ENCODE results near the gene IRX5.
A peak's percentile ranks its signal among the peaks of the same experiment; 100 is the strongest.

Gene IRX5

DNA sequence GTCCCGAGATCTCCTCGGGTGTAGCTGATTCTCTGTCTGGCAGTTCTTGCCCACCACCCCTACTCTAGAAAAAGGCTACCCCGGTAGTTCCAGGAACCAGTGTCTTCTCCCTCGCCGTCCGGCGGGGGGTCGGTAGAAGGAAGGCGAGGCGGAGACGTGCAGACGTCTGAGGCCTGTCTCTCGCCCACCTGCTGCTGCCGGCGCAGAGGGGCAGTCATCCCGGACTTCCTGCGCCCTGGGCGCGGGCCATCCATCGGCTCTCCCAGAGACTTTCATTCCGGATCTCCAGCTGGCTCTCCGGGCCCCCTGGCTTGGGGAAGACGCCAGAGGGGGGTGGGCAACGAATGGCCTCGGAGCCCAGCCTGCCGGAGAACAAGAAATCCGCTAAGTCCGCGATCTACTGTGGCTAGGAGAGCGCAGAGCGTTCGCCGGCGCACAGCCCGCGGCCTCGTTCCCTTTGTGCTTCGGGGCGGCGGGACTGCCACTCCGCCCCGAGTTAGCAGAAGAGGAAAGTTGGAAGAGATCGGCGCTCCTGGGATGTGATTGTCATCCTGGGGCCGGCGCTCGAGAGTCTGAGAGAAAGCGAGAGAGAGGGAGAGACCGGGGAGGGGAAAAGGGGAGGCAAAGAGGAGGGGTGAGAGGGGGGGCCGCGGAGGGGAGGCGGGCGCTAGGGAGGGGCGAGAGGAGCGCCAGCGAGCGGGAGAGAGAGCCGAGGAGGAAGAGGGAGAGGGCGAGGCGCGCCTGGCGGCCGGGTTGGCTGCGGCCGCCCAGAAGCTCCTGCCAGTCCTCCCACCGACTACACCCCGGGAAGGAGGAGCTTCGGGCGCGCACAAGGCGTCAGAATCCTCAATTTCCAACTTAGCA, at the start of gene IRX5:
Gene IRX5, plus strand, starts transcription at position 861 of the 864 bp plus-strand sequence. CDS start 334 bp downstream, outside the sequence.
- peak; percentile 94 for DNase-seq

DNA sequence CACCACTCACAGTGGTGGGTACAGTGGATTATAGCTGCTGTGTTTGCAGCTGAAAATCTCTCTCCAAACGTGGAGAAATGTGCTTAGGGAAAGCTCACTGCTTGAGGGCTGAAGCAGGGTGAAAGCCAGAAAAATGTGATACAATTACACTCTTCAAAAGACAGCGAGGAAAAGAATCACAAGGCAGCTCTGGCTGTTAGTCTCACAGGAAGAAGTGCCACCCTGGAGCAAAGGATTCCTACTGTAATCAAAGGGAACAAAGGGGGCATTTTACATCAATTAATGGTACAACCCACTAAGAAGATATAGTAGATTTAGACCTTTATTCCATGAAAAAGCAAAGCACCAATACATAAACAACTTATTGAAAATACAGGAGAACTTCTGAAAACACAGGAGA, 48.1 kb upstream of the IRX5 start:
- no peak for DNase-seq

DNA sequence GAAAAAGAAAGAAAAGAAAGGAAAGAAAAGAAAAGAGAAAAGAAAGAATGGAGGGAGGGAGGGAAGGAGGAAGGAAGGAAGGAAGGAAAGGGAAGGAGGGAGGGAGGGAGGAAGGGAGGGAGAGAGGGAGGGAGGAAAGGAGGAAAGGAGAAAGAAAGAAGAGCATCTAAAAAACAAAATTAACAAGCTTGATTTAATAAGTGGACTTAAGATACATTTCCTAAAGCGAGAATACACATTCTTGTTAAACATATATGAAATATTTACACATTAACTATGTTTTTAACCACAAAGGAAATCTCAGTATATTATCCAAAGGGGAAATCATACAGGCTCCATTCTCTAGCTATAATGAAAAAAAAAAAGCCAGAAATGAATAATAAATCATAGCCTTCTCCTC, 47.3 kb upstream of the IRX5 start:
- DNase-seq, result no peak

DNA sequence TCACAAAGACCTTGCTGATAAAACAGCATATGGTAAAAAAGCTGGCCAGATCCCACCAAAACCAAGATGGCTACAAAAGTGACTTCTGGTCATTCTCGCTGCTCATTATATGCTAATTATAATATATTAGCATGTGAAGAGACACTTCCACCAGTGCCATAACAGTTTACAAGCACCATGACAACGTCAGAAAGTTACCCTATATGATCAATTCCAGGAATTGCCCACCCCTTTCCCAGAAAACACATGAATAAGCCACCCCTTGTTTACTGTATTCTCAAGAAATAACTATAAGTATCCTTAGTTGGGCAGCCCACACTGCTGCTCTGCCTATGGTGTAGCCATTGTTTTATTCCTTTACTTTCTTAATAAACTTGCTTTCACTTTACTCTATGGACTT, 44.6 kb upstream of the IRX5 start:
- DNase-seq, result no peak

DNA sequence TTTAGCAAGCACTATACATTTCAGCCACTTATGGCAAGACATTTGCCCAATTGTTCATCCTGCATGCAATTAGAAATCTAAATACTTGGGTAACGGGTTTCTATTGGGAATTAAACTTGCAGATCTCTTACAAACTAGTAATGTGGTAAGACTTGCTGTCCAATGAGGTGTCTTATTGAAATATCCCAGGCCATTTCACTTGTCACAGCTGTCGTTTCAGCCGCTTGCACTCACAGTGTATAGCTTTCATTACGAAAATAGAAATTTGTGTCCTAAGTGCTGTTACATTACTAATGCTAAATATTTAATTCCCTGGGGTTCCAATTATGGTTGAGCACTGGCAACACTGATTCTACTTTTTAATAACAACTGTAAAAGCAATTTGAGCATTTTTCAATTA, 40.3 kb upstream of the IRX5 start:
- no peak for DNase-seq

DNA sequence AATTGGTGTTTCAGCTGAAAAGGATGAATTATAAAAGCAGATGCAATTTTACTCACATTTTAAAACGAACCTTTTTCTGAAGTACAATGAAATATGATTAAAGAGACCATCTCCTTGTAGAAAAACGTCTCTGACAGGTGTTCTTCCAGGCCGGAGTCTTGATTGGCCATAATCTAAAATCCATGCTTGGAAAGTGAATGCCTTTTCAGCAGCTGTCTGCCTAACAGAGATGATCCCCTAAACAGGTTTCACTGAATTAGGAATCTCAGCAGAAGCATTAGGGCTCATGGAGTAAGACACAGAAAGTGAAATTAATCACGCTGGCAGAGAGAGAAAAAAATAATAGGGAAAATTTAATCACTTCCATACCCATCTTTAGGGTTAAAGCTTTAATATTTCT, 39.3 kb upstream of the IRX5 start:
- DNase-seq, result no peak

DNA sequence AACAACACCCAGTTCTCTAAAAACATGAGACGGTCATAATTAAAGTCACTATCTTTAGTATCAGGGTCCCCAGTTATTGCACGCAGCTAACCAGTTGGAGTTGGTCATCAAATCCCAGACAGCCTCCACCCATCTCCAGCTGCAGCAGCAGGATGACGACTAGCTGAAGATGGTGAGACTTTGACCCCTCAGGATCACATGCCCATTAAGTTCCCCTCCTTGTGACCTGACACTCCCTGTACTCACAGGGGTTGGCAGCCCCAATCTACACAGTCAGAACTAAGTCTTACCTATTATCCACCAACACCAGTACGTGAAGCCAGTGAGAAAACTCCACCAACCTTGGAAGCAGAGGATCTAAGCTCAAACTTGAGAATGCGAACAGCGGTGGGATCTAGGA, 37.7 kb upstream of the IRX5 start:
- no peak for DNase-seq

DNA sequence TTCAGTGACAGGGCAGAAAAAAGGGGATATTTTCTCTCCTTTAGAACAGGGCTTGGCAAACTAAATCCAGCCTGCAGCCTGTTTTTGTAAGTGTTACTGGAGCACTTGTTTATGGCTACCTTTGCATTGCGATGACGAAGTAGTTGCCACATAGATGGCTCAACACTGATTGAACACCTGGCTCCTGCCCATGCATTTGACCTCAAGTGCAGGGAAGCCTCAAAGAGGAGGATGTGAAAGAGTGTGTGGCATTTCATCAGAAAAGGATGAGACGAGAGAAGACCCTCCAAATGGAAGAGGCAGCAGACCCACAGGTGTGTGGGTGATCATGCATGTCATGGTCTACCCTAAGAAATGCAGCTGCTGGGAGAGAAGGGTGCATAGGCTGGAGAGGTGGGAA, 32.7 kb upstream of the IRX5 start:
- DNase-seq, result no peak

DNA sequence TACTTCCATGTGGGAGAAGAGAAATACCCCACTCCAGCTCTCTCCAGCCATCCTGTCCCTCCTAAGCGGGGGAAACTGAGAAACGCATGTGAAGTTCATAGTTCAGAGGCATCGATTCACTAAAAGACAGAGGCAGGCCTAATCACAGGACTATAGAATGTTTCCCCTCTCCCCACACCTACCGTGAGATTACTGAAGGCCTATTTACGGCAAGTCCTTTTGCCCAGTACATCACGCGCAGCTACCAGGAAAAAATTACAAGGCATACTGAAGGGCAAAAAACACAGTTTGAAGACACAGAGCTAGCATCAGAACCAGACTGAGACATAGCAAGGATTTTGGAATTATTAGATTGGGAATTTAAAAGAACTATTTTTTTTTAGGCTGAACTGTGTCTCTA, 29.1 kb upstream of the IRX5 start:
- DNase-seq, result no peak

DNA sequence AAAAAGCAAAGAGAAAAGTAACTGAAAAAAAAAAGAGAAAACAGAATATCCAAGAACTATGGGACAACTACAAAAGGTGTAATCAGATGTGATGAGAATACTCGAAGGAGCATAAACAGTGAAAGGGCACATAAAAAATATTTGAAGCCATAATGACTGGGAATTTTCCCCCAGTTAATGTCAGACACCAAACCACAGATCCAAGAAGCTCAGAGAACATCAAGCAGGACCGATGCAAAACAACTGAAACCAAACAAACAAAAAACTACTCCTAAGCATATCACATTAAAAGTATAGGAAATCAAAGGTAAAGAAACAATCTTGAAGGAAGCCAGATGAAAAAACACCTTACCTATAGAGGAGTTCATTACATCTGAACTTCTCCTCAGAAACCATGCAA, 27.6 kb upstream of the IRX5 start:
- no peak for DNase-seq

DNA sequence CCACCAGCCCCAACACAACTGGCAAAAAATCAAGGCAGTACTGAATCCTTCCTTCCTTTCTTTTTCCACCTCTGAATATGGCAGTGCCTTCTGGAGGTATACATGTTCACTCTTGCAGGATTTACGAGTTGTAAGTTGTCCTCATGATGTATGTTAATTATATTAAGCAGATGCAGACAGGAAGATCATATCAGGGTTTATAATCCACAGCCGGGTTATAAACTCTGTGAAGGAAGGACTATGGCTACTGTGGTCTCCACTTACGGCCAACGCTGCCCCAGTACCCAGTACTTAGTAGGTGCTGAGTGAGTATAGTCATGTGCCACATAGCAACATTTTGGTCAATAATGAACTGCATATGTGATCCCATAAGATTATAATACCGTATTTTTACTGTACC, 19.6 kb upstream of the IRX5 start:
- DNase-seq, result no peak

DNA sequence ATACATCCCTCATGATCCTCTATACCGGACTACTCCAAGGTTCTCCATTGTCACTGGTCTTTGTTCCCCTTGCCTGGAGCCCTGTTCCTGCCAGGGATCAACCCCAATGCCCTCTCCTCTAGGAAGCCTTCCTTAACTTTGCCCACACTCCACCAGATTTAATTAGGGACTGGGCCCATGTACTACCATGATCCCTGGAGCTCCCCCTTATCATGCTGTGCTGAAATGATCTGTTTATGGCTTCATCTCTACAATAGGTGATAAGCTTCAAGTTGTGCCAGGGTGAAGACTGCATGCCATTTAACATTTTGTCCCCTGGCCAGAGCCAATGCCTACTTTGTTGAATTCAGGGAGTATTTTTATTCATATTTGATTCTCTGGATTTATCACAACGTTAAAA, 17.9 kb upstream of the IRX5 start:
- DNase-seq, result no peak

DNA sequence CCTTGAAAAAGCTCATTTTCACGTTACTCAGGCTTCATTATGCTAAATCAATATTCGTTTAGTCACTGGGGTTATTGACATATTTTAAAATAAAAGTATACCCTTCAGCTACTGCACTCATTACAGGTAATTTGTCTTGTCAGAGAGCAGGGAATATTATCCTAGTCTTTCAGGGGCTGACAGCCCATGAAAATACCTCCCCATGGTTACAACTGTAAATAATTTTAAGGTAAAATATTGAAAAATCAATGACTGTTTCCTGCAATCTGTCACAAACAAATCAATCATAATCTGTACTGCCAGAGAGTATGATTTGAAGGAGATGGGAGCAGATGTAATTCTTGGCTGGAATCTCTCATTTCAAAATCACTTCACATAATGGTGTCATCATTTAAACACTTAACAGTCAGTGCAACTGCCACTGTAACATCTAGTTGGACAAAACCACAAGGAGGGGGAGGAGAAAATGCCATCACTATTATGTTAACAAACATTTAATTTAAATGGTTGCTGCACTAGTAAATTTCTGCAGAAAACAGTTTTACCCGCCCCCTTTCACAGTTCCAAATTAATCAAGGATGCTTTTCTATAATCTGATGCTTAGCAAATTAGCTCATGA, 9.3 kb upstream of the IRX5 start:
- DNase-seq, result no peak

DNA sequence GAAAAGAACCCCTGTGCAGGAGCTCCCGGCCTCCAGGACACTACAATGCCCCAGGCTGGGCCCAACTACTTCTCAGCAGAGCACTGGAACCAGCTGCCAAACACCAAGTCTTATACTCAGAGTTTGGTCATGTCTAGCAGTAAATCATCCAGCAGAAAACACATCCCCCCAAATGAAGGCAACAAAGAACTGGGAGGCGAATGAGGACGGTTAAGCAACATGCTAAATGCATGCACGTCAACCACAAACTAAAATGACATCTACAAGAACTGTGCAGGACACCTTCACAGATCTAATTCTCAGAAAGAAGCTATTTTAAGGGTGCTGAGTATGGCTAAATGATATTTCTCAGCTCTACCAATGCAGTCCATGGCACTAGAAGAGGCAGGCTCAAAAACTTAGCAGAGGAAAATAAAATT, 7.6 kb upstream of the IRX5 start:
- DNase-seq, result no peak

DNA sequence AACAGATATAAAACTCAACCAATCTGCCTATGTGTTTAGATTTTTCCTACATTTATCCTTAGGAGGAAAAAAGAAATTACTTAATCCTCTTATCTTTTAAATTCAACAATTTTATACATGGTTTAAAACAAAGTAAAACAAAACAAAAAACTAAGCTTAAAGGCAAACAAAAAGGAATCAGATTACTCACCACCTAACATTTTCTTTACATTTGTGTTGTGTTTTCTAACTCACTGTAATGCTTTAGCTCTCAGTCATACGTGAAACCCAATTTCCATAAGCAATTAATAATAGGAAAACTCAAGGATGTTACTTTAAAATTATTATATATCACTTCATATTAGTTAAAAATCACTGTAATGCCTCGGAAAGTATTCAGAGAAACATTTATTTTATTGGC, 6.7 kb upstream of the IRX5 start:
- DNase-seq, result no peak

DNA sequence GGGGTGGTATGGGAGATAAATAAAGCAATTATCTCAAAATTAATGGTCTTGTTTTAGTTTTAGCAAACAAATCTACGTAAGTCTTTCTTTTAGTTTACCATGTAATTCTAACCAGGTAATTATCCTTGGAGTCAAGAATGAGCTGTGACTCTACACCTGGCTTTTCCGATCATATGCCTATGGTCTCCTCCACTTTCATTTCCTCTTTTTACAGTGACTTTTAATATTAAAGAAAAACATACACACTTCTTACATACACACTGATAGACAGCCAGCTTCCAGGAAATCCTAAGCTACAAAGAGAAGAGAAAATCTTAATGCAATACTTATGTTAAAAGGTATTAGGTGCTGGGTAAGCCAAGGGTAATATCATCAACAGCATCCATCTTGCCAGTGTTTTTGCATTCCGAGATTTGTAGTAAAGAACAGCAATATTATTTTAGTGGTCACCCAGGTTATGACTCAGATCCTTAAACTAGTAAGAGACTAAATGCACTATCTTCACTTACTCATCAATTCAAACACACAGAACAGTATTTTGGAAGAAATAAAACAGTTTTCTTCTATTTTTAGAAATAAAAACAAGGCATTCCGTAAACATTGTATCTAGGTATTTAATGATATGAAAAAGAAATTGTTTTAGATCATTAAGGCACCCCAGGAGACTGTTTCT, 4.4 kb upstream of the IRX5 start:
- no peak for DNase-seq

DNA sequence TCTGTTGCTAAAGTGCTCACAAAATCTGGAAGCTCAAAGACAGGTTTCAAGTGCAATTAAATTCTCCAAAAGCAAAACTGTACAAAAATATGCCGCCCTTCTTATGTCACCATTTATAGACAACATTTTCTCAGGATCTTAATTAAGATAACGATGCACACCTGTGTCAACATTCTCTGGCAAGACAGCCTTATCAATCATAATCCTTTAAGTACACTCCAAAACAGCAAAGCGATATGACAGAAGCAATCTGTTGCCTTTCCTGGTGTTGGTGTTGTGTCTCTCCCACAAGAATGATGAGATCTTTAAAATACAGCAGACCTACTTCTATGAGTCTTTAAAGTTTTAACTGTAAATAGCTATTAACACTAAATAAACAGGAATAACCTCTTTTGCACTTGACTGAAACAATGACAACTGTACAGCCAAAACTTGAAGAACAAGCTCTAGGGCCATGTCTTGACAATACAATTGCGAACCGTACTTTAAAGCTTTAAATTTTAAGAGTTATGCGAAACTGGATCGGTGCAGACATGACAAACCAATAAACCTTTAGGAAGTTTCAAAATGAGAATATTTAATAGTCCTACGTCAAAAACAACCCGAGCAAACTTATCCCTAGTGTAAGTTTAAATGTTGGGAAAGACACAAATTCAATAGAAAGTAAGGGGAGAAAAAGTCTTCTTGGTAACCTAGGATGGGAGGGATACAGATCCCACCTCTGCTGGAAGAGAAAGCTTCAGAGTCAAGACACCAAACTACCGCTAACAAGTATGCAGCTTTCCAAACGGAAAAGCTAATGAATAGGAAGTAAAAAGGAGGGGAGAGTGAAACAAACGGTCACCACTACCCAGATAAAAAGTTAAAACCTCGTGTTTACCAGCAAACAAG, 3.3 kb upstream of the IRX5 start:
- peak; percentile 40 for DNase-seq

DNA sequence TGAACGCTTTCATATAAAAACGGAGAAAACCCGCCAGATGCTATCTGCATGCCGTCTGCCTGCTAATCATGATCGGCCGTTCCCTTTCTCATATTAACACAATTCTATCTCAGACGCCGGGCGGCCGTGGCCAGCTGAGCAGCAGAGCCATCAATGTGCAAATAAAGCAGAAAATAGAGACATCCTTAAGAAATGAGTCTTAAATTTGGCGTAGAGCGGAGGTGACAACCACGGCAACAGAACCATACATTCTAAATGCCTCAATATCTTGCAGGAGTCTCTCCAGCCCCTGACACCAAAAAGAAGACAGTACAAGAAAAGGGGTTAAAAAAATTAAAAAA, 2.7 kb upstream of the IRX5 start:
- peak; percentile 66 for DNase-seq

DNA sequence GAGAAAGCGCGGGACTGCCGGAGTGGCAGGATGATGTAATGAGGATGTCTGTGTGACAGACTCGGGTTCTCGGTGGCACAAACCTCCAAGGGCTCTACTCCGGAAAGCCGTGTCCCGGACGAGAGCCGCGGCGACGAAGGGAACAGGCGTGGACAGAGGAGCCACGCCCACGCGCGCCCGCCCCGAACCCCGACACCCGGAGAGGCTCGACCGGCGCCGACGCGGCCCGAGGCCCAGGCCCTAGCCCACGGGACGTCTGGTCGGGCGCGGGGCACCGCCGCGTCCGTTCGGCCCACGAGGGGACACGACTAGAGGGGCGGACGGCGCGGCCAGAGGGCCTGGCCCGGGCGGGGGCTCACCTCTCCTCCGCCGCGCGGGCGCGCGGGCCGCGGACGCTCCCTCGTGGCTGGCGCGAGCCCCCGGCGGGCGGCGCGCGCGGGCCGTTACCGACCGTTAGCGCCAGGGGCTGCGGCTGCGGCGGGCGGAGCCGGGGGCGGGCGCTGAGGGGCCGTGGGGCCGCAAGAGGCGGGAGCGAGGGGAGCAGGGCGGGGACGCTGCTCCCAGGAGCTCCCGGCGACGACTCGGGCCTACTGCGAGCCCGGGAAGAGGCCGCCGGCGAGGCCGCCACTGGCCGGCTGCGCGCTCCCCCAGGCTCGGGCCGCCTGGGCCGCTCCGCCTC, 2.1 kb upstream of the IRX5 start:
- DNase-seq, result peak; percentile 87

DNA sequence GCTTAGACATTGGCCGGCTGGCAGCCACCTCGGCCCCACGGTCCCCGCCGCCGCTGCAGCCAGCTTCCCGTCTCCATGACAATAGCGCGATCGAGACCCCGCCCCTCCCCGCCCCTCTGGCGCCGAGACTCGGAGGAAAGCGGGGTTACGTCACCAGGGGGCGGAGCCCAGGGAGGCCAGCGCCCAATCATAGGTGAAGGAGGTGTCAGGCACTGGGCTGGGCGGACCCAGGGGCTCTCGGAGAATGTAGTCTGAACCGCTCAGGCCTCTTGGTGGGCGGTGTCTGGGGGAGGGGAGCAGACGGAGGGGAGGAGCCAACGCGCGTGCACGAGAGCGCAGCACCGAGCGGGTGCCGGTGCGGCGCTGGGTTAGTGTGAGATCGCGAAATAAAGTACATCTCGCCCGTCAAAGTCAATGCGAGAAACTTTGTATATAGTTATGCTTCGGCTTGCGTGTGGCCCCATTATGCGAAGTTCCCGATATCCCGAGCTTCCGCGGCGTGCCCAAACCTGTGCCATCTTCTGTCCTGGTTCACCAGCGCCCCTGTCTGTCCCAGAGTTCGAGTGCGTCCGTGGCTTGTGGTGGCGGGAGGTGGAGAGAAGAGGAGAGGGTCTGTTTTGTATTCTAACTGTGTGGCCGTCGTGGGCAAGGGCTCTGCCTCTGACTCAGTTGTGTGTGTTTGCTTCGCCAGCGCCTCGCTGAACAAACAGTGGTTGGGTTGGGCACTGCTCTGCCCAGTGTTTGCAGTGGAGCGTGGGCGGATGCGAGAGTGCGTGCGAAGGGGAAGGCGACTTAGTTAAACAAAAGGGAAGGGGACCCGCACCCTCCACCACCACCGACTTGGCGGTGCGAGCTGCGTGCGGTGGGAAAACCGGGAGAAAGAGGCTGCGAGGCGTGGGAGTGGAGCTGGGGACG, 1.3 kb upstream of the IRX5 start:
- peak; percentile 99 for DNase-seq

DNA sequence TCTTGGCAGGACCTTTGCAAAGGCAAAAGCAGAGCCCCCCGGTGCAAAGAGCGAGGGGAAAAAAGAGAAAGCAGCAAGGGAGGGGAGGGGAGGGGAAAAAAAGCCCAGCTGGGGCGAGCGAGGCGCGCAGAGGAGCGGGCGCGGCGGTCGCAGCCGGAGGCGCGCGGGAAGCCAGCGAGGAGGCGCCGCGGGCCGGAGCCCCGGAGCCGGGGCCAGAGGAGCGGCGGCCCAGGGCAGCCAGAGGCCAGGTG, 129 bp downstream of the IRX5 start:
- DNase-seq, result no peak

Measured in DMS53 (cell line).